MCF 10A (cell line): ENCODE results near the gene KNDC1. TPM values are rescaled to one million over a fixed set of nuclear protein-coding genes. Genes with fewer than 3 reads are reported as not detected.

ENCODE experiments used
- BruUV-seq: library from RNA; stranded (reverse); fragments of 400-500 nt; replicated peaks from 2 replicates; lab custom pipeline; 2021; lab: Mats Ljungman, UMichigan
- CTCF ChIA-PET: fragments of 300-600 bp; sonication (Branson Sonifier 250); formaldehyde crosslinking; extraction: SDS; loops from one replicate; lab custom pipeline; 2021; ENCODE audit warnings: antibody characterized with exemption, inconsistent platforms; lab: Yijun Ruan, JAX
- POLR2A ChIA-PET: fragments of 300-600, 350-650 bp; sonication (Branson Sonifier 250); formaldehyde crosslinking; extraction: SDS; loops from one replicate; lab custom pipeline; 2020; ENCODE audit warnings: antibody characterized with exemption, inconsistent platforms; lab: Yijun Ruan, JAX
- DNase-seq: peaks from one replicate; pipeline ENCODE4 v3.0.0-alpha.2; 2018; ENCODE audit not compliant: unreplicated experiment
- H3K27ac Mint-ChIP-seq: one replicate; pipeline ENCODE4 v1.8.0; 2022; ENCODE audit warnings: mild to moderate bottlenecking, low read depth, mixed read lengths; ENCODE audit not compliant: unreplicated experiment
- H3K27me3 Mint-ChIP-seq: one replicate; pipeline ENCODE4 v1.8.0; 2022; ENCODE audit warnings: mixed read lengths; ENCODE audit not compliant: insufficient read depth, unreplicated experiment
- H3K36me3 Mint-ChIP-seq: one replicate; pipeline ENCODE4 v1.8.0; 2022; ENCODE audit warnings: mild to moderate bottlenecking, moderate library complexity, mixed read lengths; ENCODE audit not compliant: insufficient read depth, unreplicated experiment
- H3K4me1 Mint-ChIP-seq: one replicate; pipeline ENCODE4 v1.8.0; 2022; ENCODE audit warnings: mixed read lengths; ENCODE audit not compliant: insufficient read depth, unreplicated experiment
- H3K4me3 Mint-ChIP-seq: one replicate; pipeline ENCODE4 v1.8.0; 2022; ENCODE audit warnings: mild to moderate bottlenecking, moderate library complexity, mixed read lengths; ENCODE audit not compliant: unreplicated experiment
- H3K9me3 Mint-ChIP-seq: one replicate; pipeline ENCODE4 v1.8.0; 2022; ENCODE audit warnings: mixed read lengths; ENCODE audit not compliant: unreplicated experiment
- intact Hi-C: fragments of 100-400 bp; cut with micrococcal nuclease; formaldehyde crosslinking; loops from 2 replicates; pipeline ENCODE4 v1.14.1; 2022
- total RNA-seq: library from RNA; stranded (reverse); gene quantifications from 2 replicates; pipeline ENCODE4 v1.2.3, GENCODE V29; 2022
- TF ChIP-seq, protein P1 (sequence below): fragments of 200-600 bp; IDR thresholded peaks from one replicate; pipeline ENCODE4 v1.8.0; 2022; ENCODE audit warnings: antibody characterized with exemption, mild to moderate bottlenecking; ENCODE audit not compliant: unreplicated experiment

The KNDC1 gene
- total RNA-seq, 1 experiment from 2014 or later = 2.1 TPM

GRCh38 chr10:133189726-133190125 lies 29.7 kb downstream of the KNDC1 start:
- no TSS peak for BruUV-seq
- Mint-ChIP-seq H3K36me3 (no peaks in the 10 kb centered on the region), H3K9me3 (peaks cover 8% of the 10 kb centered on the region), H3K27me3 (no peaks in the 10 kb centered on the region), H3K4me1 (no peaks in the 10 kb centered on the region), H3K27ac (no peak overlapping the region), H3K4me3 (no peak overlapping the region)
- intact Hi-C loops = no loop called here
- DNase-seq = no peak
- CTCF ChIA-PET = no interaction called here
- TF ChIP-seq, protein P1, sequence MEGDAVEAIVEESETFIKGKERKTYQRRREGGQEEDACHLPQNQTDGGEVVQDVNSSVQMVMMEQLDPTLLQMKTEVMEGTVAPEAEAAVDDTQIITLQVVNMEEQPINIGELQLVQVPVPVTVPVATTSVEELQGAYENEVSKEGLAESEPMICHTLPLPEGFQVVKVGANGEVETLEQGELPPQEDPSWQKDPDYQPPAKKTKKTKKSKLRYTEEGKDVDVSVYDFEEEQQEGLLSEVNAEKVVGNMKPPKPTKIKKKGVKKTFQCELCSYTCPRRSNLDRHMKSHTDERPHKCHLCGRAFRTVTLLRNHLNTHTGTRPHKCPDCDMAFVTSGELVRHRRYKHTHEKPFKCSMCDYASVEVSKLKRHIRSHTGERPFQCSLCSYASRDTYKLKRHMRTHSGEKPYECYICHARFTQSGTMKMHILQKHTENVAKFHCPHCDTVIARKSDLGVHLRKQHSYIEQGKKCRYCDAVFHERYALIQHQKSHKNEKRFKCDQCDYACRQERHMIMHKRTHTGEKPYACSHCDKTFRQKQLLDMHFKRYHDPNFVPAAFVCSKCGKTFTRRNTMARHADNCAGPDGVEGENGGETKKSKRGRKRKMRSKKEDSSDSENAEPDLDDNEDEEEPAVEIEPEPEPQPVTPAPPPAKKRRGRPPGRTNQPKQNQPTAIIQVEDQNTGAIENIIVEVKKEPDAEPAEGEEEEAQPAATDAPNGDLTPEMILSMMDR = no peak
- POLR2A ChIA-PET = no interaction called here

- POLR2A ChIA-PET = no interaction called here
- H3K27ac Mint-ChIP-seq = no peak overlapping the region
- CTCF ChIA-PET = no interaction called here
- H3K4me3 Mint-ChIP-seq = no peak overlapping the region
- no peaks in the 10 kb centered on the region for H3K4me1 Mint-ChIP-seq
- H3K27me3 Mint-ChIP-seq = no peaks in the 10 kb centered on the region
- no peak for DNase-seq
- no TSS peak for BruUV-seq
- H3K36me3 Mint-ChIP-seq = no peaks in the 10 kb centered on the region
- intact Hi-C loops = no loop called here
- TF ChIP-seq, protein P1 = no peak
- H3K9me3 Mint-ChIP-seq = peaks cover 8% of the 10 kb centered on the region
Observed at GRCh38 chr10:133190225-133190624, 30.2 kb downstream of the KNDC1 start.

- no TSS peak for BruUV-seq
- ChIA-PET CTCF (no interaction called here), POLR2A (no interaction called here)
- H3K36me3 Mint-ChIP-seq = no peaks in the 10 kb centered on the region
- no peak for DNase-seq
- intact Hi-C loops = no loop called here
- no peak overlapping the region for H3K4me3 Mint-ChIP-seq
- TF ChIP-seq, protein P1 = no peak
- H3K27ac Mint-ChIP-seq = no peak overlapping the region
- no peaks in the 10 kb centered on the region for H3K4me1 Mint-ChIP-seq
- no peaks in the 10 kb centered on the region for H3K27me3 Mint-ChIP-seq
- H3K9me3 Mint-ChIP-seq = peaks cover 8% of the 10 kb centered on the region
Observed at GRCh38 chr10:133191651-133192050, 31.6 kb downstream of the KNDC1 start.

GRCh38 chr10:133194151-133194550 lies 34.1 kb downstream of the KNDC1 start:
- Mint-ChIP-seq H3K4me1 (no peaks in the 10 kb centered on the region), H3K4me3 (no peak overlapping the region), H3K27ac (no peak overlapping the region), H3K36me3 (no peaks in the 10 kb centered on the region), H3K9me3 (peaks cover 8% of the 10 kb centered on the region), H3K27me3 (no peaks in the 10 kb centered on the region)
- CTCF ChIA-PET = no interaction called here
- TF ChIP-seq, protein P1 = no peak
- intact Hi-C loops = no loop called here
- DNase-seq = no peak
- BruUV-seq = no TSS peak
- POLR2A ChIA-PET = no interaction called here
